OCI-LY3 (cell line): ENCODE results near the gene CSTPP1.

Experiments
- H2AFZ ChIP-seq: fragments of 200-600, 300-600 bp; shearing (Covaris generic); 2 replicates; pipeline ENCODE4 v1.6.0; 2014; ENCODE audit warnings: antibody characterized with exemption, low read depth, low read length
- H3K27ac ChIP-seq: fragments of 200-600, 300-600 bp; sonication (generic); 2 replicates; pipeline ENCODE4 v1.5.1; 2014; ENCODE audit warnings: mild to moderate bottlenecking, low read length, moderate library complexity, mixed read lengths
- H3K27me3 ChIP-seq: fragments of 200-600, 300-600 bp; sonication (generic); 2 replicates; pipeline ENCODE4 v1.6.1; 2014; ENCODE audit warnings: low read depth, low read length, mixed read lengths
- H3K36me3 ChIP-seq: fragments of 200-600, 300-600 bp; sonication (generic); replicated peaks from 2 replicates; pipeline ENCODE3; 2014; ENCODE audit warnings: low read depth, low read length, mixed read lengths
- H3K4me1 ChIP-seq: fragments of 300-600, 200-600 bp; sonication (generic); 2 replicates; pipeline ENCODE4 v1.6.1; 2014; ENCODE audit warnings: low read length, mixed read lengths
- H3K4me2 ChIP-seq: fragments of 200-600, 300-600 bp; sonication (generic); 2 replicates; pipeline ENCODE4 v1.6.1; 2014; ENCODE audit warnings: low read length, mixed read lengths
- H3K4me3 ChIP-seq: fragments of 300-600, 200-600 bp; sonication (generic); 2 replicates; pipeline ENCODE4 v1.5.1; 2014; ENCODE audit warnings: antibody characterized with exemption, mild to moderate bottlenecking, low read length, moderate library complexity
- H3K79me2 ChIP-seq: fragments of 300-600, 200-600 bp; shearing (Covaris generic); 2 replicates; pipeline ENCODE4 v1.6.1; 2014; ENCODE audit warnings: mild to moderate bottlenecking, low read length, mixed read lengths
- H3K9ac ChIP-seq: fragments of 300-600, 200-600 bp; shearing (Covaris generic); 2 replicates; pipeline ENCODE4 v1.6.0; 2014; ENCODE audit warnings: mild to moderate bottlenecking, low read length, moderate library complexity
- H3K9me3 ChIP-seq: fragments of 200-600, 300-600 bp; shearing (Covaris generic); 2 replicates; pipeline ENCODE4 v1.6.1; 2014; ENCODE audit warnings: low read length, mixed read lengths; ENCODE audit not compliant: insufficient read depth
- H4K20me1 ChIP-seq: fragments of 200-600, 300-600 bp; sonication (generic); 2 replicates; pipeline ENCODE4 v1.6.1; 2016; ENCODE audit warnings: low read length, mixed read lengths; ENCODE audit not compliant: insufficient read depth
- EZH2phosphoT487 ChIP-seq: fragments of 200-600 bp; shearing (Covaris generic); IDR thresholded peaks from 2 replicates; pipeline ENCODE4 v1.6.1; 2018; ENCODE audit warnings: antibody characterized with exemption, mixed run types, low read depth
- TF ChIP-seq, protein P1 (sequence below): fragments of 200-600, 300-600 bp; sonication (generic); IDR thresholded peaks from 2 replicates; pipeline ENCODE4 v1.5.1; 2014; ENCODE audit warnings: antibody characterized with exemption, low read length, low read depth

Gene CSTPP1

GRCh38 chr11:46916286-46917108, 20.1 kb upstream of the CSTPP1 start:
- H3K4me2 ChIP-seq, result peak overlapping the region; percentile 86
- TF ChIP-seq, protein P1, sequence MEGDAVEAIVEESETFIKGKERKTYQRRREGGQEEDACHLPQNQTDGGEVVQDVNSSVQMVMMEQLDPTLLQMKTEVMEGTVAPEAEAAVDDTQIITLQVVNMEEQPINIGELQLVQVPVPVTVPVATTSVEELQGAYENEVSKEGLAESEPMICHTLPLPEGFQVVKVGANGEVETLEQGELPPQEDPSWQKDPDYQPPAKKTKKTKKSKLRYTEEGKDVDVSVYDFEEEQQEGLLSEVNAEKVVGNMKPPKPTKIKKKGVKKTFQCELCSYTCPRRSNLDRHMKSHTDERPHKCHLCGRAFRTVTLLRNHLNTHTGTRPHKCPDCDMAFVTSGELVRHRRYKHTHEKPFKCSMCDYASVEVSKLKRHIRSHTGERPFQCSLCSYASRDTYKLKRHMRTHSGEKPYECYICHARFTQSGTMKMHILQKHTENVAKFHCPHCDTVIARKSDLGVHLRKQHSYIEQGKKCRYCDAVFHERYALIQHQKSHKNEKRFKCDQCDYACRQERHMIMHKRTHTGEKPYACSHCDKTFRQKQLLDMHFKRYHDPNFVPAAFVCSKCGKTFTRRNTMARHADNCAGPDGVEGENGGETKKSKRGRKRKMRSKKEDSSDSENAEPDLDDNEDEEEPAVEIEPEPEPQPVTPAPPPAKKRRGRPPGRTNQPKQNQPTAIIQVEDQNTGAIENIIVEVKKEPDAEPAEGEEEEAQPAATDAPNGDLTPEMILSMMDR, result peak; percentile 8; the same call in 1 of the 2 replicates
- no peak for TF ChIP-seq EZH2phosphoT487

GRCh38 chr11:46917109-46917761, 19.3 kb upstream of the CSTPP1 start:
- H3K4me3 ChIP-seq, result peak overlapping the region; percentile 84
- no peak overlapping the region for H2AFZ ChIP-seq
- no peaks in the 10 kb centered on the region for H3K79me2 ChIP-seq

More at GRCh38 chr11:46916286-46917108, 20.1 kb upstream of the CSTPP1 start:
- Histone ChIP-seq H3K4me3 (peak overlapping the region; percentile 84), H3K9ac (peak overlapping the region; percentile 66), H4K20me1 (no peaks in the 10 kb centered on the region), H3K79me2 (no peaks in the 10 kb centered on the region), H3K27ac (no peak overlapping the region), H3K4me1 (peaks cover 18% of the 10 kb centered on the region), H3K9me3 (no peaks in the 10 kb centered on the region), H3K36me3 (no peaks in the 10 kb centered on the region), H2AFZ (no peak overlapping the region), H3K27me3 (peaks cover 35% of the 10 kb centered on the region)

DNA sequence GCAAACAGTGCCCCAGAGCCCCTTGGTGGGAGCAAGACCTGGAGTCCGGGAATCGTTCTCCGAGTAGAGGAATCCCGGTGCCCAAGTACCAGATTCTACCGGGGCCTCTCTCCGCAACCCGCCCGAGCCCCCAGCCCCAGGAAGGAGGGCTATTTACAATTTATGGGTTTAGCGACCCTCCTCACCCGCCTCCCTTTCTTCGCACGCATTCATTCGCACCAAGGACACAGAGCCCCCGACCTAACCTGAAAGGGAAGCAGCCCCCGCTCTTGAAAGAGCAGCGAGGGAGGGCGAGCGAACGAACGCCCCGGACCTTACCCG, 18.8 kb upstream of the CSTPP1 start:
- TF ChIP-seq, protein P1, result no peak
- TF ChIP-seq EZH2phosphoT487, result no peak
- peak overlapping the region; percentile 84 for H3K4me3 ChIP-seq
- H3K9ac ChIP-seq, result peak overlapping the region; percentile 66
- peak overlapping the region; percentile 86 for H3K4me2 ChIP-seq
- no peaks in the 10 kb centered on the region for H3K79me2 ChIP-seq
- H4K20me1 ChIP-seq, result no peaks in the 10 kb centered on the region
- no peaks in the 10 kb centered on the region for H3K36me3 ChIP-seq
- no peak overlapping the region for H2AFZ ChIP-seq
- peaks cover 18% of the 10 kb centered on the region for H3K4me1 ChIP-seq
- H3K9me3 ChIP-seq, result no peaks in the 10 kb centered on the region
- H3K27me3 ChIP-seq, result peaks cover 35% of the 10 kb centered on the region
- H3K27ac ChIP-seq, result no peak overlapping the region

More at GRCh38 chr11:46917109-46917761, 19.3 kb upstream of the CSTPP1 start:
- Histone ChIP-seq H3K27me3 (peaks cover 35% of the 10 kb centered on the region), H3K9me3 (no peaks in the 10 kb centered on the region), H4K20me1 (no peaks in the 10 kb centered on the region), H3K9ac (peak overlapping the region; percentile 66), H3K36me3 (no peaks in the 10 kb centered on the region), H3K4me1 (peaks cover 18% of the 10 kb centered on the region), H3K4me2 (peak overlapping the region; percentile 86), H3K27ac (no peak overlapping the region)
- TF ChIP-seq, protein P1, result no peak
- TF ChIP-seq EZH2phosphoT487, result no peak

GRCh38 chr11:46918083-46918787, 18.3 kb upstream of the CSTPP1 start, which contains the start of gene LRP4:
Gene LRP4 (minus strand): TSS chr11:46918550. CDS start chr11:46918379, 171 bp downstream.
- TF ChIP-seq, protein P1, result no peak
- no peak for TF ChIP-seq EZH2phosphoT487
- Histone ChIP-seq H3K4me2 (peak within 1 kb of the TSS; percentile 99), H3K4me1 (peaks cover 18% of the 10 kb centered on the region), H3K9ac (peak within 1 kb of the TSS; percentile 68), H4K20me1 (no peaks in the 10 kb centered on the region), H2AFZ (peak within 1 kb of the TSS; percentile 88), H3K27me3 (peaks cover 34% of the 10 kb centered on the region), H3K27ac (peak within 1 kb of the TSS; percentile 19; the same call in 1 of the 2 replicates), H3K79me2 (no peaks in the 10 kb centered on the region), H3K36me3 (no peaks in the 10 kb centered on the region), H3K9me3 (no peaks in the 10 kb centered on the region), H3K4me3 (peak within 1 kb of the TSS; percentile 84)
